Stomach (tissue), 4 donors: ENCODE data around the gene ZBED6.

Experiments used
- CTCF ChIP-seq, 7 experiments: fragments of 450-650 bp in 4 of 7; fragments of 200-600 bp in 3 of 7; sonication (generic) in 3 of 7; IDR thresholded peaks; one replicate each; pipeline ENCODE4 v1.5.1; 2016 to 2019; ENCODE audit warnings: antibody characterized with exemption in 7 of 7, control low read depth in 2 of 7, mild to moderate bottlenecking in 1 of 7
- POLR2A ChIP-seq, 4 donors: fragments of 450-650 bp; IDR thresholded peaks; one replicate each; pipeline ENCODE4 v1.6.1; 2016; ENCODE audit warnings: antibody characterized with exemption in 4 of 4, control low read depth in 2 of 4, mild to moderate bottlenecking in 1 of 4, moderate library complexity in 1 of 4

- TF ChIP-seq CTCF (IDR thresholded peaks at IDR 0.05) (no peak), POLR2A (IDR thresholded peaks at IDR 0.05) (no peak)
Measured at GRCh38 chr1:203776636-203777035, 18.8 kb upstream of the ZBED6 start.
